ENCODE data around the gene NXNL1.

NXNL1 gene

DNA sequence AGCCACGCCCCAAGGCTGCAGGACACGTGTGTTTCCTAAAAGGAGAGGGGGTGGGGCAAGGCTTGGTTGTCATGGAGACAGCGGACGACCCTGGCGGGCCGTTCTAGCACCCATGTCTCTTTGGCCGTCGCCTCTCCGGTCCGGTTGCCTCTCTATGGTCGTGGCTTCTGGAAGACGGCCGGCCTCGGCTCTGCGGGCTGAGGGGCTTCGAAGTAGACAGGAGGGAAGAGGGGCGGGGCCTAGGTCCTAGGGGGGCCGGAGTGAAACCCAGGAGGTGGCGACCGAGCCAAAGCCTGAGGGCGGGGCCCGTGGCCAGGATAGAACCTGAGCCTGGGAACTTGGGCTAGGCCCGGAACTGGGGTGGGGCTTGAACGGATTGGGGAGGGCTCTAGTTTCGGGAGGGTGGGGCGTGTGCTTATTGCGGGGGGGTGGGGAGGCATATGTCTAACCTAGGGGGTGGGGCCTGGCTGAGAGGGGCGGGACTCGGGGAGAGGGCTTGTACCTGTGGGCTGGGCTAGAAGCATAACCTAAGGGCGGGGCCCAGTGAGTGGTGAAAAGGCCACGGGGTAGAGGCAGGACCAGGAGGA lies 8.8 kb upstream of the NXNL1 start (continued):
- TF ChIP-seq, protein P1, sequence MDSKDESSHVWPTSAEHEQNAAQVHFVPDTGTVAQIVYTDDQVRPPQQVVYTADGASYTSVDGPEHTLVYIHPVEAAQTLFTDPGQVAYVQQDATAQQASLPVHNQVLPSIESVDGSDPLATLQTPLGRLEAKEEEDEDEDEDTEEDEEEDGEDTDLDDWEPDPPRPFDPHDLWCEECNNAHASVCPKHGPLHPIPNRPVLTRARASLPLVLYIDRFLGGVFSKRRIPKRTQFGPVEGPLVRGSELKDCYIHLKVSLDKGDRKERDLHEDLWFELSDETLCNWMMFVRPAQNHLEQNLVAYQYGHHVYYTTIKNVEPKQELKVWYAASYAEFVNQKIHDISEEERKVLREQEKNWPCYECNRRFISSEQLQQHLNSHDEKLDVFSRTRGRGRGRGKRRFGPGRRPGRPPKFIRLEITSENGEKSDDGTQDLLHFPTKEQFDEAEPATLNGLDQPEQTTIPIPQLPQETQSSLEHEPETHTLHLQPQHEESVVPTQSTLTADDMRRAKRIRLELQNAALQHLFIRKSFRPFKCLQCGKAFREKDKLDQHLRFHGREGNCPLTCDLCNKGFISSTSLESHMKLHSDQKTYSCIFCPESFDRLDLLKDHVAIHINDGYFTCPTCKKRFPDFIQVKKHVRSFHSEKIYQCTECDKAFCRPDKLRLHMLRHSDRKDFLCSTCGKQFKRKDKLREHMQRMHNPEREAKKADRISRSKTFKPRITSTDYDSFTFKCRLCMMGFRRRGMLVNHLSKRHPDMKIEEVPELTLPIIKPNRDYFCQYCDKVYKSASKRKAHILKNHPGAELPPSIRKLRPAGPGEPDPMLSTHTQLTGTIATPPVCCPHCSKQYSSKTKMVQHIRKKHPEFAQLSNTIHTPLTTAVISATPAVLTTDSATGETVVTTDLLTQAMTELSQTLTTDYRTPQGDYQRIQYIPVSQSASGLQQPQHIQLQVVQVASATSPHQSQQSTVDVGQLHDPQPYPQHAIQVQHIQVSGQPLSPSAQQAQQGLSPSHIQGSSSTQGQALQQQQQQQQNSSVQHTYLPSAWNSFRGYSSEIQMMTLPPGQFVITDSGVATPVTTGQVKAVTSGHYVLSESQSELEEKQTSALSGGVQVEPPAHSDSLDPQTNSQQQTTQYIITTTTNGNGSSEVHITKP (tag by site-specific recombination; IDR thresholded peaks at IDR 0.05): peak; percentile 53
- TF ChIP-seq, protein P2, sequence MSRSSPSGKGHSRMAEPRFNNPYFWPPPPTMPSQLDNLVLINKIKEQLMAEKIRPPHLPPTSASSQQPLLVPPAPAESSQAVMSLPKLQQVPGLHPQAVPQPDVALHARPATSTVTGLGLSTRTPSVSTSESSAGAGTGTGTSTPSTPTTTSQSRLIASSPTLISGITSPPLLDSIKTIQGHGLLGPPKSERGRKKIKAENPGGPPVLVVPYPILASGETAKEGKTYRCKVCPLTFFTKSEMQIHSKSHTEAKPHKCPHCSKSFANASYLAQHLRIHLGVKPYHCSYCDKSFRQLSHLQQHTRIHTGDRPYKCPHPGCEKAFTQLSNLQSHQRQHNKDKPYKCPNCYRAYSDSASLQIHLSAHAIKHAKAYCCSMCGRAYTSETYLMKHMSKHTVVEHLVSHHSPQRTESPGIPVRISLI (tag by site-specific recombination; IDR thresholded peaks at IDR 0.05): no peak
- TF ChIP-seq KLF7 (tag by site-specific recombination; IDR thresholded peaks at IDR 0.05; ENCODE audit: borderline replicate concordance): peak; percentile 47; the same call in 1 of the 2 replicates
- 0 out of 2 replicates have a peak, but pooled peaks have one; percentile 34 for TF ChIP-seq ZNF394 (tag by site-specific recombination; IDR thresholded peaks at IDR 0.05; ENCODE audit: borderline replicate concordance)
- TF ChIP-seq ZNF169 (tag by site-specific recombination; IDR thresholded peaks at IDR 0.05): no peak
- TF ChIP-seq ZNF776 (tag by site-specific recombination; IDR thresholded peaks at IDR 0.05; ENCODE audit: borderline replicate concordance): no peak
- peak; percentile 32; the same call in 1 of the 2 replicates for TF ChIP-seq ZIC2 (tag by site-specific recombination; IDR thresholded peaks at IDR 0.05)
- no peak for TF ChIP-seq ZBTB1 (tag by site-specific recombination; IDR thresholded peaks at IDR 0.05)
- TF ChIP-seq ZNF558 (tag by site-specific recombination; IDR thresholded peaks at IDR 0.05): no peak
- TF ChIP-seq SP3 (tag by site-specific recombination; IDR thresholded peaks at IDR 0.05): peak; percentile 47
- peak; percentile 50; the same call in 1 of the 2 replicates for TF ChIP-seq KLF8 (tag by site-specific recombination; IDR thresholded peaks at IDR 0.05)
- TF ChIP-seq, protein P3, sequence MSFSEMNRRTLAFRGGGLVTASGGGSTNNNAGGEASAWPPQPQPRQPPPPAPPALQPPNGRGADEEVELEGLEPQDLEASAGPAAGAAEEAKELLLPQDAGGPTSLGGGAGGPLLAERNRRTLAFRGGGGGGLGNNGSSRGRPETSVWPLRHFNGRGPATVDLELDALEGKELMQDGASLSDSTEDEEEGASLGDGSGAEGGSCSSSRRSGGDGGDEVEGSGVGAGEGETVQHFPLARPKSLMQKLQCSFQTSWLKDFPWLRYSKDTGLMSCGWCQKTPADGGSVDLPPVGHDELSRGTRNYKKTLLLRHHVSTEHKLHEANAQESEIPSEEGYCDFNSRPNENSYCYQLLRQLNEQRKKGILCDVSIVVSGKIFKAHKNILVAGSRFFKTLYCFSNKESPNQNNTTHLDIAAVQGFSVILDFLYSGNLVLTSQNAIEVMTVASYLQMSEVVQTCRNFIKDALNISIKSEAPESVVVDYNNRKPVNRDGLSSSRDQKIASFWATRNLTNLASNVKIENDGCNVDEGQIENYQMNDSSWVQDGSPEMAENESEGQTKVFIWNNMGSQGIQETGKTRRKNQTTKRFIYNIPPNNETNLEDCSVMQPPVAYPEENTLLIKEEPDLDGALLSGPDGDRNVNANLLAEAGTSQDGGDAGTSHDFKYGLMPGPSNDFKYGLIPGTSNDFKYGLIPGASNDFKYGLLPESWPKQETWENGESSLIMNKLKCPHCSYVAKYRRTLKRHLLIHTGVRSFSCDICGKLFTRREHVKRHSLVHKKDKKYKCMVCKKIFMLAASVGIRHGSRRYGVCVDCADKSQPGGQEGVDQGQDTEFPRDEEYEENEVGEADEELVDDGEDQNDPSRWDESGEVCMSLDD (tag by site-specific recombination; IDR thresholded peaks at IDR 0.05): no peak
- TF ChIP-seq, protein P4, sequence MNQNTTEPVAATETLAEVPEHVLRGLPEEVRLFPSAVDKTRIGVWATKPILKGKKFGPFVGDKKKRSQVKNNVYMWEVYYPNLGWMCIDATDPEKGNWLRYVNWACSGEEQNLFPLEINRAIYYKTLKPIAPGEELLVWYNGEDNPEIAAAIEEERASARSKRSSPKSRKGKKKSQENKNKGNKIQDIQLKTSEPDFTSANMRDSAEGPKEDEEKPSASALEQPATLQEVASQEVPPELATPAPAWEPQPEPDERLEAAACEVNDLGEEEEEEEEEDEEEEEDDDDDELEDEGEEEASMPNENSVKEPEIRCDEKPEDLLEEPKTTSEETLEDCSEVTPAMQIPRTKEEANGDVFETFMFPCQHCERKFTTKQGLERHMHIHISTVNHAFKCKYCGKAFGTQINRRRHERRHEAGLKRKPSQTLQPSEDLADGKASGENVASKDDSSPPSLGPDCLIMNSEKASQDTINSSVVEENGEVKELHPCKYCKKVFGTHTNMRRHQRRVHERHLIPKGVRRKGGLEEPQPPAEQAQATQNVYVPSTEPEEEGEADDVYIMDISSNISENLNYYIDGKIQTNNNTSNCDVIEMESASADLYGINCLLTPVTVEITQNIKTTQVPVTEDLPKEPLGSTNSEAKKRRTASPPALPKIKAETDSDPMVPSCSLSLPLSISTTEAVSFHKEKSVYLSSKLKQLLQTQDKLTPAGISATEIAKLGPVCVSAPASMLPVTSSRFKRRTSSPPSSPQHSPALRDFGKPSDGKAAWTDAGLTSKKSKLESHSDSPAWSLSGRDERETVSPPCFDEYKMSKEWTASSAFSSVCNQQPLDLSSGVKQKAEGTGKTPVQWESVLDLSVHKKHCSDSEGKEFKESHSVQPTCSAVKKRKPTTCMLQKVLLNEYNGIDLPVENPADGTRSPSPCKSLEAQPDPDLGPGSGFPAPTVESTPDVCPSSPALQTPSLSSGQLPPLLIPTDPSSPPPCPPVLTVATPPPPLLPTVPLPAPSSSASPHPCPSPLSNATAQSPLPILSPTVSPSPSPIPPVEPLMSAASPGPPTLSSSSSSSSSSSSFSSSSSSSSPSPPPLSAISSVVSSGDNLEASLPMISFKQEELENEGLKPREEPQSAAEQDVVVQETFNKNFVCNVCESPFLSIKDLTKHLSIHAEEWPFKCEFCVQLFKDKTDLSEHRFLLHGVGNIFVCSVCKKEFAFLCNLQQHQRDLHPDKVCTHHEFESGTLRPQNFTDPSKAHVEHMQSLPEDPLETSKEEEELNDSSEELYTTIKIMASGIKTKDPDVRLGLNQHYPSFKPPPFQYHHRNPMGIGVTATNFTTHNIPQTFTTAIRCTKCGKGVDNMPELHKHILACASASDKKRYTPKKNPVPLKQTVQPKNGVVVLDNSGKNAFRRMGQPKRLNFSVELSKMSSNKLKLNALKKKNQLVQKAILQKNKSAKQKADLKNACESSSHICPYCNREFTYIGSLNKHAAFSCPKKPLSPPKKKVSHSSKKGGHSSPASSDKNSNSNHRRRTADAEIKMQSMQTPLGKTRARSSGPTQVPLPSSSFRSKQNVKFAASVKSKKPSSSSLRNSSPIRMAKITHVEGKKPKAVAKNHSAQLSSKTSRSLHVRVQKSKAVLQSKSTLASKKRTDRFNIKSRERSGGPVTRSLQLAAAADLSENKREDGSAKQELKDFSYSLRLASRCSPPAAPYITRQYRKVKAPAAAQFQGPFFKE (tag by site-specific recombination; IDR thresholded peaks at IDR 0.05; ENCODE audit: borderline replicate concordance): no peak
- TF ChIP-seq ZNF701 (tag by site-specific recombination; IDR thresholded peaks at IDR 0.05): no peak
- no peak for TF ChIP-seq GLI2 (tag by site-specific recombination; IDR thresholded peaks at IDR 0.05; ENCODE audit: borderline replicate concordance, low read depth)
- TF ChIP-seq, protein P5, sequence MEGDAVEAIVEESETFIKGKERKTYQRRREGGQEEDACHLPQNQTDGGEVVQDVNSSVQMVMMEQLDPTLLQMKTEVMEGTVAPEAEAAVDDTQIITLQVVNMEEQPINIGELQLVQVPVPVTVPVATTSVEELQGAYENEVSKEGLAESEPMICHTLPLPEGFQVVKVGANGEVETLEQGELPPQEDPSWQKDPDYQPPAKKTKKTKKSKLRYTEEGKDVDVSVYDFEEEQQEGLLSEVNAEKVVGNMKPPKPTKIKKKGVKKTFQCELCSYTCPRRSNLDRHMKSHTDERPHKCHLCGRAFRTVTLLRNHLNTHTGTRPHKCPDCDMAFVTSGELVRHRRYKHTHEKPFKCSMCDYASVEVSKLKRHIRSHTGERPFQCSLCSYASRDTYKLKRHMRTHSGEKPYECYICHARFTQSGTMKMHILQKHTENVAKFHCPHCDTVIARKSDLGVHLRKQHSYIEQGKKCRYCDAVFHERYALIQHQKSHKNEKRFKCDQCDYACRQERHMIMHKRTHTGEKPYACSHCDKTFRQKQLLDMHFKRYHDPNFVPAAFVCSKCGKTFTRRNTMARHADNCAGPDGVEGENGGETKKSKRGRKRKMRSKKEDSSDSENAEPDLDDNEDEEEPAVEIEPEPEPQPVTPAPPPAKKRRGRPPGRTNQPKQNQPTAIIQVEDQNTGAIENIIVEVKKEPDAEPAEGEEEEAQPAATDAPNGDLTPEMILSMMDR (tag by site-specific recombination; IDR thresholded peaks at IDR 0.05): no peak
- peak; percentile 86 for TF ChIP-seq ZNF561 (tag by site-specific recombination; IDR thresholded peaks at IDR 0.05; ENCODE audit: borderline replicate concordance)
- TF ChIP-seq ZNF335 (tag by site-specific recombination; conservative IDR thresholded peaks at IDR 0.05): peak; percentile 96
- TF ChIP-seq, protein P6, sequence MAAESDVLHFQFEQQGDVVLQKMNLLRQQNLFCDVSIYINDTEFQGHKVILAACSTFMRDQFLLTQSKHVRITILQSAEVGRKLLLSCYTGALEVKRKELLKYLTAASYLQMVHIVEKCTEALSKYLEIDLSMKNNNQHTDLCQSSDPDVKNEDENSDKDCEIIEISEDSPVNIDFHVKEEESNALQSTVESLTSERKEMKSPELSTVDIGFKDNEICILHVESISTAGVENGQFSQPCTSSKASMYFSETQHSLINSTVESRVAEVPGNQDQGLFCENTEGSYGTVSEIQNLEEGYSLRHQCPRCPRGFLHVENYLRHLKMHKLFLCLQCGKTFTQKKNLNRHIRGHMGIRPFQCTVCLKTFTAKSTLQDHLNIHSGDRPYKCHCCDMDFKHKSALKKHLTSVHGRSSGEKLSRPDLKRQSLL (tag by site-specific recombination; IDR thresholded peaks at IDR 0.05): peak; percentile 62; the same call in 1 of the 2 replicates
- TF ChIP-seq ZFP3 (tag by site-specific recombination; IDR thresholded peaks at IDR 0.05; ENCODE audit: low read depth): no peak

Data from HEK293 (cell line).